ENCODE measurements around the gene HEPN1.

DNA sequence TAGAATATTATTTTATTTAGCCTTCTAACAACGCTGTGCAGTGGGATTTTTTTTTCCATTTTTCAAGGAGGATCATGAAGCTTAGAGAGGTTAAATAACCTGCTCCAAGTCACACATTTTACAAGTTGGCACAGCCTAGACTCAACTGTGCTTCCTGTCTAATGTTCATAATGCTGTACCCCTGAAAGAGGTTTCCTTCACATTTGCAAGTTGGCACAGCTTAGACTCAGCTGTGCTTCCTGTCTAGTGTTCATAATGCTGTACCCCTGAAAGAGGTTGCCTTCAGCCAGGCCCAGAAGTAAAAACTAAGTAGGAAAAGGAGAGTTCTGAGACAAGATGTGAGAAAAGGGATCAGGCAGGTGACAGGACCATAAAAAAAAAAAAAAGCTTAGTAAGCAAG is 24.7 kb downstream of the HEPN1 start:
- TF ChIP-seq EZH2 (IDR thresholded peaks at IDR 0.05; ENCODE audit: low read depth, unreplicated experiment) (no peak), POLR2AphosphoS5 (IDR thresholded peaks at IDR 0.05; ENCODE audit: low read depth) (no peak), STAT1 (IDR thresholded peaks at IDR 0.05; ENCODE audit: unreplicated experiment) (no peak), NANOG (IDR thresholded peaks at IDR 0.05; ENCODE audit: borderline replicate concordance) (no peak), CREB1 (CRISPR knock-in tag; IDR thresholded peaks at IDR 0.05; ENCODE audit: low read depth) (no peak), JUNB (IDR thresholded peaks at IDR 0.05; ENCODE audit: unreplicated experiment) (no peak), EZH2phosphoT487 (IDR thresholded peaks at IDR 0.05; ENCODE audit: unreplicated experiment) (no peak), ZNF114 (CRISPR knock-in tag; IDR thresholded peaks at IDR 0.05) (no peak)
- TF ChIP-seq, protein P1, sequence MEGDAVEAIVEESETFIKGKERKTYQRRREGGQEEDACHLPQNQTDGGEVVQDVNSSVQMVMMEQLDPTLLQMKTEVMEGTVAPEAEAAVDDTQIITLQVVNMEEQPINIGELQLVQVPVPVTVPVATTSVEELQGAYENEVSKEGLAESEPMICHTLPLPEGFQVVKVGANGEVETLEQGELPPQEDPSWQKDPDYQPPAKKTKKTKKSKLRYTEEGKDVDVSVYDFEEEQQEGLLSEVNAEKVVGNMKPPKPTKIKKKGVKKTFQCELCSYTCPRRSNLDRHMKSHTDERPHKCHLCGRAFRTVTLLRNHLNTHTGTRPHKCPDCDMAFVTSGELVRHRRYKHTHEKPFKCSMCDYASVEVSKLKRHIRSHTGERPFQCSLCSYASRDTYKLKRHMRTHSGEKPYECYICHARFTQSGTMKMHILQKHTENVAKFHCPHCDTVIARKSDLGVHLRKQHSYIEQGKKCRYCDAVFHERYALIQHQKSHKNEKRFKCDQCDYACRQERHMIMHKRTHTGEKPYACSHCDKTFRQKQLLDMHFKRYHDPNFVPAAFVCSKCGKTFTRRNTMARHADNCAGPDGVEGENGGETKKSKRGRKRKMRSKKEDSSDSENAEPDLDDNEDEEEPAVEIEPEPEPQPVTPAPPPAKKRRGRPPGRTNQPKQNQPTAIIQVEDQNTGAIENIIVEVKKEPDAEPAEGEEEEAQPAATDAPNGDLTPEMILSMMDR (conservative IDR thresholded peaks at IDR 0.05; ENCODE audit: low read depth in 2 of 2), result no peak
- TF ChIP-seq, protein P2, sequence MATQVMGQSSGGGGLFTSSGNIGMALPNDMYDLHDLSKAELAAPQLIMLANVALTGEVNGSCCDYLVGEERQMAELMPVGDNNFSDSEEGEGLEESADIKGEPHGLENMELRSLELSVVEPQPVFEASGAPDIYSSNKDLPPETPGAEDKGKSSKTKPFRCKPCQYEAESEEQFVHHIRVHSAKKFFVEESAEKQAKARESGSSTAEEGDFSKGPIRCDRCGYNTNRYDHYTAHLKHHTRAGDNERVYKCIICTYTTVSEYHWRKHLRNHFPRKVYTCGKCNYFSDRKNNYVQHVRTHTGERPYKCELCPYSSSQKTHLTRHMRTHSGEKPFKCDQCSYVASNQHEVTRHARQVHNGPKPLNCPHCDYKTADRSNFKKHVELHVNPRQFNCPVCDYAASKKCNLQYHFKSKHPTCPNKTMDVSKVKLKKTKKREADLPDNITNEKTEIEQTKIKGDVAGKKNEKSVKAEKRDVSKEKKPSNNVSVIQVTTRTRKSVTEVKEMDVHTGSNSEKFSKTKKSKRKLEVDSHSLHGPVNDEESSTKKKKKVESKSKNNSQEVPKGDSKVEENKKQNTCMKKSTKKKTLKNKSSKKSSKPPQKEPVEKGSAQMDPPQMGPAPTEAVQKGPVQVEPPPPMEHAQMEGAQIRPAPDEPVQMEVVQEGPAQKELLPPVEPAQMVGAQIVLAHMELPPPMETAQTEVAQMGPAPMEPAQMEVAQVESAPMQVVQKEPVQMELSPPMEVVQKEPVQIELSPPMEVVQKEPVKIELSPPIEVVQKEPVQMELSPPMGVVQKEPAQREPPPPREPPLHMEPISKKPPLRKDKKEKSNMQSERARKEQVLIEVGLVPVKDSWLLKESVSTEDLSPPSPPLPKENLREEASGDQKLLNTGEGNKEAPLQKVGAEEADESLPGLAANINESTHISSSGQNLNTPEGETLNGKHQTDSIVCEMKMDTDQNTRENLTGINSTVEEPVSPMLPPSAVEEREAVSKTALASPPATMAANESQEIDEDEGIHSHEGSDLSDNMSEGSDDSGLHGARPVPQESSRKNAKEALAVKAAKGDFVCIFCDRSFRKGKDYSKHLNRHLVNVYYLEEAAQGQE (IDR thresholded peaks at IDR 0.05; ENCODE audit: unreplicated experiment), result no peak

Data from GM23338 (cell line).